ENCODE results near the gene OR10A3.

Gene OR10A3

DNA sequence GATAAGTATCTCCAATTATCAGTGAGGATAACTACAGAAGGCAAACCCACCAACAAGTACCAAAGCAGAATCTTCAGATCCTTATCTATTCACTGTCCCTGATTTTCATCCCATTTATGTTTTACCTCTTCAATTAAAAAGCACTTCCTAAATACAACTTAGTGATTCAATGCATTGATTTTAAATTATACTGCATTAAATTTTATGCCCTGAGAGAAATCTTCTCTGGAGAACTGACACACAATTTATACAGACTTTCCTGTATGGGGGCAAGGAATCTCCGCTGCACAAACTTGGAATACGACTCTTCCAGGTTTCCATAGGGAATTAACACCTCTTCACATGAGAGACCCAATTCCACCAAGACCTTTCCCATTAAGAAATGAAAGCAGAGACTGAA is at the start of gene OR10A3:
Gene OR10A3 (minus strand): TSS at position 101 of the 400 bp plus-strand sequence. CDS start 2,188 bp downstream, outside the sequence.
- no peak for ATAC-seq

- peak; percentile 4 to 11 for ATAC-seq
Measured at GRCh38 chr11:7987560-7987883, 46.0 kb upstream of the OR10A3 start.

DNA sequence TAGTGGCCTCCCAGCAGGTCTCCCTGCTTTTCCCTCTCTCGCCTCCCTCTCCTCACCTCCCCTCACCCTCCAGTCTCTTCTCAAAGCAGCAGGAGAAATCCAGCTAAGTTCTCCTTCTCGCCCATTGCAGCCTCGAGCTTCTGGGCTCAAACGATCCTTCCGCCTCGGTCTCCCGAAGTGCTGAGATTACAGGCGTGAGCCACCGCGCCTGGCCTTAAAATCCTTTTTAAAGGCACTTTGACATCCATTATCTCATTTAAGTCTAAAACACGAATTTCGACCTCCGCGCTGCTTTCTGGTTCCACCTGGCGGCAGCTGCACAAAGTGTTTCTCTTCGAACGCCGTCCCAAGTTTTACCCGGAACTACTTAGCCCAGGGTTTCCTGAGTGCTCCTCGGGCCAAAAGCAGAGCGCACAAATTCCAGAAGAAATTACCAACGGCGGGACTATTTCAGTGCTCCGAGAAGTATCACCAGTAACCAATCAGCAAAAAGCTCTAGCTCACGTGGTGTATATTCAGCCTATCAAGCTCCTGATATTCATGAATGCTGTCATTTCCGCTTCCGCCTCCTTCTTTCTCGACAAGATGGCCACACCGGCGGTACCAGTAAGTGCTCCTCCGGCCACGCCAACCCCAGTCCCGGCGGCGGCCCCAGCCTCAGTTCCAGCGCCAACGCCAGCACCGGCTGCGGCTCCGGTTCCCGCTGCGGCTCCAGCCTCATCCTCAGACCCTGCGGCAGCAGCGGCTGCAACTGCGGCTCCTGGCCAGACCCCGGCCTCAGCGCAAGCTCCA is 45.5 kb upstream of the OR10A3 start, which contains the start of gene EIF3F:
Gene EIF3F (plus strand): TSS at position 570 of the 792 bp plus-strand sequence. CDS start 16 bp downstream, at position 586.
- ATAC-seq = peak; percentile 99

DNA sequence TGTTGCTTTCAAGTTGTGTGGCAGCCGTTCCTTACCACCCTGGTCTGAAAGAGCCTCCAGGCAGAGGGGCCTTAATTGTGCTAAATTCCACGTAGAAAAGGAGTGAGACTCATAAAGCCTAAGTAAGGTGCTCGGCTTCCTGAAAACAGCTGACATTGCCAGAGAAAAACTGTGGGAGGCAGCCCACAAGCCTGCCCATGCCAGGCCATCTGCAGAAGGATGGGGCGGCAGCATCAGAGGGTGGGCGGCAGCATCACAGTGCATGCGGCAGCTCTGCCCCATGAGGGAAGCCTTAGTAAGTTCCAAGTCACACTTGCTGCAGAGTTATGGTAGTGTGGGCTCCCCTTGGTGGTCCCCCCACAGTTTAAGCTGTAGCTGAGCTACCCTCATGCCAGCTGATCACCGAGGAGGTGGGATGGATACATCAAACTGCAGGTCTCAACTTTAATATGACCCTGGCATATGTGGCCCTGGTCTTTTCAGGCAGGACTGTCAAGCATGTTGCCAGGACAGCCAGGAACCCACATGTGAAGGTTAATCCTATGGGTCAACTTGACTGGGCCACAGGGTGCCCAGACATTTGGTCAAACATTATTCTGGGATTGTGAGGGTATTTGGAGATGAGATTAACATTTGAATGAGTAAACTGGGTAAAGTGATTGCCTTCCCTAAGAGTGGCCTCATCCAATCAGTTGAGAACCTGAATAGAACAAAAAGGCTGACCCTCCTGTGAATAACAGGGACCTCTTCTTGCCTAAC is 42.5 kb upstream of the OR10A3 start:
- ATAC-seq = no peak

DNA sequence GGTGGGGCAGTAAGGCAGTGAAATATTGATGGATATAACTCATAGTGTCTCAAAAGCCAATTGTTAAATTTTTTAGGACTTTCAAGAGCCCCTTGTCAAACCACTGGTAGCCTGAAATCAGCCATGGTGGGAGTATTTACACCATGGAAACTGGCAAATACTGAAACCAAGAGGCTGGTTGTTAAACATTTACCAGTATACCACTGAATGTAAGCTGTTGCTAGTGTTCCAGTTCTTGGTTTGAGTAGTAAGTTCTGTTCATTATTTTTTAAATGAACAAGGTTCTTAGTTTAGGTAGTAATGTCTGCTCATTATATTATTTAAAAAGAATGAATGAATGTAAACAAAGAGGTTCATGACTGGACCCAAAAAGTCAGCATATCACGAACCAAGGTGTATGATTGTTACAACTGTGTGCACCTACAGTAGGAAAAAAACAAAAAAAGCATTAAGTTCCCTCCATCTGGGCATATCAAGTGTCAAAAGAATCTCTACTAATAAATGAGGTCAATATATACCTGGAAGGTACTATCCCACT is 41.1 kb upstream of the OR10A3 start:
- no peak for ATAC-seq

GRCh38 chr11:7981619-7982157 is 40.2 kb upstream of the OR10A3 start:
- ATAC-seq = no peak

DNA sequence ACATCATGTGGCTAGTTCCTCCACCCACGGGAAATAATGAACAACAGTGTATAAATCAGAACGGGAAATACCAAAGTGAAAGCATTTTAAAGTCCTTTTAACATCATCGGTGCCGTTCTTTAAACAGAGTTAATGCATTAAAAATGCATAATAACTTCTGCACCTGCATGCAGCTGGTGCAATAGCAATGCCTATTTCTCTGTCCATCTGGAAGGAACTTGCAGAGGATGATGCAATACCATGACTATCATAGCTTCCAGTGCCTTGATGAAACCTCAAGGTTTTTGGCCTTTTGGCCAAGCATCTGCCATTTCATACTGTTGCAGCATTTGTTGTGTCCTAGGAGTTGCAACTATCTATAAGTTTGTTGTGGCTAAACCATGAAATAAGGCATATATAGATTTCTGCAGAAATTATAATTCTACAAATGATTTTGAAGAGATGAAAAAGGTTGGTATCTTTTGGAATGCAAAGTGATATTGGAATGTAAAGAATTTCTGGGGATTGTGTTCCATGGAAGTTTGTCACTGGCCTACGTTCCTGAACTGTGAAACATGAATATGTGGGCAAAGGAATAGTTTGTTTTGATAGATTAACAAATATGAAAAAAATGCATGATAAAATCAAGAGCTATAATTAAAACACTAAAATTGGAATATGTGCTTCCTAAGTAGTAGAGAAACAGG is 35.9 kb upstream of the OR10A3 start:
- ATAC-seq = no peak

DNA sequence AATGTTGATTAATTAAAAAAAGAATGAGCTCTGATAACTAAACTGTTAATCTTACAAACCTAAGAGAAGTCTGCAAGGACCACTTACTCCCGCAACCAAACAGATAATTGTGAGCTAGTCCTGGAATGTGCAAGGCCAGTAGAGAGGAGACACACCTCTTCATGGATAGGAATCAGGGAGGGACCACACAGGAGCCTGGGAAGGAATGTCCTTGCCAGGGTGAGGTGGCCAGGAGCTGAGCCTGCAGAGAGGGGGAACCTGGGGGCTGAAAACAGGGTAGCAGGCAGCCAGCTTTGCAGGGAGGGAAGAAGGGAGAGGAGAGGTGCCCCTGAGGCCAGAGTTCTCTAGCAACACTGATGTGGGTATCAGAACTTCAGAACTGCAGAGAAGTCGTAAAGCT is 33.2 kb upstream of the OR10A3 start:
- no peak for ATAC-seq

- ATAC-seq = no peak
Measured at GRCh38 chr11:7973011-7973410, 31.5 kb upstream of the OR10A3 start.

GRCh38 chr11:7971846-7972245 is 30.3 kb upstream of the OR10A3 start:
- no peak for ATAC-seq

DNA sequence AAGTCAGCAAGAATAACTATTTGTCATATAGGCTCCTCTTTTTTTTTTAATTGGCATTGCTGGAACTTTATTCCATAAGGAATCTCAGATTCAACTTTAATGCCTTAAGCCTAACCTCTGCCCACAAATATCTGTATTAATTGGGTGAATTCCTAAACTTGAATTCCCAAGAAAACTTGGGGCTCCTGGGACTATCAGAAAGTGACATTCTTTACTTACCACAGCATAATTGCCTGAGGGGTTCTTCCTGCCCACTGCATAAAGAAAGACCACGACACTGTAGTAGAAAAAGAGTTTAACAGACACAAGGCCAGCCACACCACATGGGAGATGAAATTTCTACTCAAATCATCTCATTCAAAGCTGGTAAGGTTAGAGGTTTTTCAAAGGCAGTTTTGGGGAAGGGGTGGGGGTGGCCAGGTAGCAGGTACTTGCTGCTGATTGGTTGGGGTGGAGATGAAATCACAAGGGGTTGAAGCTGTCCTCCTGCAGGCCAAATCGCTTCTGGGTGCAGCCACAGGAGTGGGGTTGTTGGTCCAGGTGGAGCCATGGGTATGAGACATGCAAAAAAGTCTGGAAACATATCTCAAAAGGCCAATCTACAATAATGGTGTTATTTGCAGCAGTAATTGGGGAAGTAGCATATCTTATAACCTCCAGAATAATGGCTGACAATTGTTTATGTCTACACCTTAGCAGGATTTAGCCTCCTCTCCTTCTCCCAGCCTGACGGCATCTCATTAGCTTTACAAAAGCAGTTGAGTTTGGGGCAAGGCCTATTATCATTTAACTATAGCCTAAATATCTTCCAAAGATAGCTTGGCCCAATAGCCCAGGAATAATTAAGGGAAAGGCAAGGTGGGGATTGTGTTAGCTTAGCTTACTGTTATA is 28.5 kb upstream of the OR10A3 start:
- ATAC-seq = no peak

- ATAC-seq = no peak
Measured at GRCh38 chr11:7968686-7969085, 27.2 kb upstream of the OR10A3 start.

DNA sequence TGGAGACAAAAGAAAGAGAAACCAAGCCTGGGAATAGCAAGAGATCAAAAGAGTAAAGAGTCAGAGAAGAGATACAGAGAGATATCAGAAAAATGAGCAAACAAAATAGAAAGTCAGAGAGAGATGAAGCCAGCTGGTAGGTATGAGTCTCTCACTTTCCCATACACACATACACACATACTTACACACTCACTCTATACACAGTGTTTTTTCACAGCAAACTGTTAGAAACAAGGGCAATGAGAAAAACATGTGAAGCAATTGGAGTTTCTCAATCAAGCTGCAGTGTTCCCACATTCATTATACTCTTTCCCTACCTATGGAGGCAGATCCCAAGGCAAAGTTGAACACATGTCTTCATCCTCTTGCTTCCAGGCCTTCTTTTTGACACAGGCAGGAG is 26.3 kb upstream of the OR10A3 start:
- ATAC-seq = no peak

DNA sequence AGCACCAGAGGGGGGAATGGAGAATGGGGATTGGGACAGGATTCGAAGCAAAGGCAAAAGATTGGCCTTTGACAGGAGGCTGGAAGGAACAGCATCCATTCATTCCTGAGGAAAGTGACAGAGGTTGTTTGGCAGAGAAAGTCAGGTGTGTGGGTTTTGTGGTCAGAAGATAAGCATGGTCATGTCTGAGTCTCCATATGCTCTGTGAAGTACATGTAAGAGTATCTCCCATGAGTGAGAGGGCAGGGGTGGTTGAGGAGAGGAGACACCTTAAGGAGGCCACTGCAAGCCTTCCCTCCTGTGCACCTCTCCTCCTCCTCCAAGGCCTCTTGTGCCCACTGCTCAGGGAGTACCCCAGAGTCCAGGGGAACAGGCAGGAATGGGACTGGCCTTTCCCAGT is 25.6 kb upstream of the OR10A3 start:
- no peak for ATAC-seq

DNA sequence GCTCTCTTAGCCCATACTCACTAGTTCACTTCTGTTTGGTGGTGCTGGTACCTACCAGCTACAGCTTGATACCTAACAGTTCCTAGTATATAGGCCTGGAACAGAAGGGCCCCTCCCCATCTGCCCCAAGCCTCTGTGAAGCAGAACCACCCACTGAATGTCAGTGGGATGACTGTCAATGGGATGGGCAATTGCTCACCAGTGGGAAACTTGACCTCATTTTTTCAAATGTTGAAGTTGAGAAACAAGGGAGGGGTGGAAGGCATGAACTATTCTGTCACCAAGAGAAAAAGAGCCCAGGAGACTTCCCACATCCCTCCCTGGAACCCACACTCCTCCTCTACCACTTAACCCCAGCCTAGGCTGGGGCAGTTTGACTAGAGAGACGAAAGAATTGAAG is 23.9 kb upstream of the OR10A3 start, which contains the start of gene NLRP10:
Gene NLRP10 (minus strand): TSS at position 62 of the 400 bp plus-strand sequence. CDS start 1,952 bp downstream, outside the sequence.
- no peak for ATAC-seq

DNA sequence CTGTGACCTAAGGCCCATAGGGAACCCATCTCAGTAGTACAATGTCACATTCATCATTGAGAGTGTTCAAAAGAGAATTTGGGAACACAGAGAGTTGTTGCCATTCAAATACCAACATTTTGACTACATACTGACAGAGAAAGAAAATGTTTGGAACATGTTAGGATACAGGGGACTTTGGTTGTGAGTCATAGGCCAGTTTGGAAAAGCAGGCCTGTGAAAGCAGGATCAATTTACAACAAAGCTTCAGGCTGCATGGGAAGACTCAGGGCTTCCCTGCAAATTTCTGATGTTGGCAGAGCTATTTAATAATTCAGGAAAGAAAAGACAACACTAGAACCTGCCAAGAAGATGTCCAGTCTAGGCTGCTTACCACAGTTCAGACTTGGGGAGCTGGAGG is 23.4 kb upstream of the OR10A3 start:
- ATAC-seq = no peak

DNA sequence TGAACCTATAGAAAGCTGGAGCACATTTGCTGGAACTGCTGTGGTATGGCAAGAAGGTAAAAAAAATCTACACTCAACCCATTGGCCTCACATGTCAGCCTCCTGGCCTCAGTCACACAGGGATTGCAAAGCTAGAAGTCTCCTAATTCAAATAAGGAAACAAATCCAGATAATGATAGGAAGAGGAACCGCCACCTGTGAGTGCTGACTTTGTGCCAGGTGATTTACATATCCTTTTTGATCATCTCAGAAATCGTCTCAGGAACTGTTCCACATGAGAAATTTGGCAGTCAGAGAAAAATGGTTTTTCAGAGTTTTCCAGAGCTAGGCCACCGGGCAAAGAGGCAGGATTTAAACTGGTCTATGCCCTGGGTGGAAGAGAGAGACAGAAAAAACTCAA is 22.8 kb upstream of the OR10A3 start:
- no peak for ATAC-seq

DNA sequence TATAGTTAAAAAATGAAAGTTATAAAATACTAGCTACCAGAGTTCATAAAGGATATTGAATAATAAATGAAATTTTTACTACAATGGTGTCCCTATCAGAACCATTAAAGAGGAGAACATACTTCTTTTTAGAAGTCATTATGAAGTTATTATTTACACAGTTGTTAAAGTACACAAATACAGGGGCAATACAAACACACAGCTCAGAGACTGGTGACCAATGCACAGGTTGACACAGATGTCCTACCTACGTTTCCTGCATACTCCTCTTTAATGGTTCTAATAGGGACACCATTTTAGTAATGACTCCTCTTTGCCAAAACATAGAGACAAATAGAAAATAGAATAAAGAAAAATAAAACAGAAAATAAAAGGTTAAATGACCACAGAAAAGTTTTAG is 13.7 kb upstream of the OR10A3 start:
- ATAC-seq = no peak

DNA sequence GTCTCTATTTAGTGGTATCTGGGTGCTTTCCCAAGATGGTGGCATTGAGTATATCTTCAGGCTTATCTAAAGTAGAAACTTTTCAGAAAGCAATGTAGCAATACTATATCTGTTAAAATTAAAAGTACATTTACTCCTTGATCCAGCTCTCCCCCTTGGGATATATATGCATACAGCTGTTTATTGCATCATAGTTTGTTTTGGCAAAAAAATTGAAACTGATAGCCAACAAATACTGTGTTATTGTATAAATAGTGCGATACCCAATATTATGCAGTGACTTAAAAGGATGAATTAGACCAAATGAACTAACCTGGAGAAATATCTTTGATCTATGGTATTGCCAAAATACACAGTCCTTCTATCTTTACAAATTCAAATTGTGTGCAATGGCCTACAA is 8.4 kb upstream of the OR10A3 start:
- no peak for ATAC-seq

GRCh38 chr11:7944123-7944522 is 2.6 kb upstream of the OR10A3 start:
- no peak for ATAC-seq

DNA sequence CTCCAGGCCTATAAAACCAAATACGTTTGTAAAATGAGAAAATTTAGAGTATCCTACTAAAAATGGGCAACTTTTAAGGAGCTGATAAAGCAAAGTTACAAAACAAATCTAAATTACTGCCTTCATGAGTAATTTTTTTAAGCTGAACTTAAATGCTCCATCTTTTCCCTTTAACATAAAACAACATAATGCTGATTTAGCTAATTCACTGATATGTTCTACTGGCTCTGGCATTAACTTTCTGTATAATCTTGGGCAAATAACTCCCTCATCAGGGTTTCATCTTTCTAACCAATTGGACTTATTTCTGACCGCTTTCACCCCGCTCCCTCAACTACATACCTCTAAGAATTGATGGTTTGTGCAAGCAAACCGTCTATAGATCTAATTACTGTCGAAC is 362 bp downstream of the OR10A3 start:
- no peak for ATAC-seq

GRCh38 chr11:7936615-7937014 is 4.9 kb downstream of the OR10A3 start:
- ATAC-seq = no peak

All from activated CD4-positive, CD25-positive, alpha-beta regulatory T cell treated with anti-CD3 and anti-CD28 coated beads, Interleukin-2, amount 50 U/mL, for 24 hours (primary cell).